ENCODE measurements around the gene RAB8B. TPM values are rescaled to one million over a fixed set of nuclear protein-coding genes. Genes with fewer than 3 reads are reported as not detected.

The RAB8B gene
- total and polyA plus RNA-seq, 9 of the 15 experiments (the other 6 are each of a cell fraction or from before 2014, with no cell fraction given) = 7.8 to 32.1 (median 24.2) TPM

DNA sequence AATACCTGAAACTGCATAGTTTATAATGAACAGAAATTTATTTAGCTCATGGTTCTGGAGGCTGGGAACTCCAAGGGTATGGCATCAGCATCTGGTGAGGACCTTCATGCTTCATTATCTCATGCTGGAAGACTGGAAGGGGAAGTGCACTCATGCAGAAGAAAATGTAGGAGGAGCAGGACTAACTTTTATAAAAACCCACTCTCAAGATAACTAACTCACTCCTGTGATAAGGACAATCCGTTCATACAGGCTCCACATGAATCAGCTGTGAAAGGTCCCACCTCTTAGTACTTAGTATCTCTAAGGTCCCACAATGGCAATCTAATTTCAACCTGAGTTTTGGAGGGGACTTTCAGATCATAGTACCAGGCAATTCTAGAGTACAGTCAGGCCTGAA is 54.4 kb downstream of the RAB8B start (continued):
- TF ChIP-seq, protein P1, sequence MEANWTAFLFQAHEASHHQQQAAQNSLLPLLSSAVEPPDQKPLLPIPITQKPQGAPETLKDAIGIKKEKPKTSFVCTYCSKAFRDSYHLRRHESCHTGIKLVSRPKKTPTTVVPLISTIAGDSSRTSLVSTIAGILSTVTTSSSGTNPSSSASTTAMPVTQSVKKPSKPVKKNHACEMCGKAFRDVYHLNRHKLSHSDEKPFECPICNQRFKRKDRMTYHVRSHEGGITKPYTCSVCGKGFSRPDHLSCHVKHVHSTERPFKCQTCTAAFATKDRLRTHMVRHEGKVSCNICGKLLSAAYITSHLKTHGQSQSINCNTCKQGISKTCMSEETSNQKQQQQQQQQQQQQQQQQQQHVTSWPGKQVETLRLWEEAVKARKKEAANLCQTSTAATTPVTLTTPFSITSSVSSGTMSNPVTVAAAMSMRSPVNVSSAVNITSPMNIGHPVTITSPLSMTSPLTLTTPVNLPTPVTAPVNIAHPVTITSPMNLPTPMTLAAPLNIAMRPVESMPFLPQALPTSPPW (CRISPR knock-in tag; IDR thresholded peaks at IDR 0.05) = no peak; the same call in 1 of the 2 replicates
- TF ChIP-seq KAT8 (IDR thresholded peaks at IDR 0.05; ENCODE audit: low read depth) (no peak), HDAC8 (tag; IDR thresholded peaks at IDR 0.05) (no peak), ZNF174 (CRISPR knock-in tag; IDR thresholded peaks at IDR 0.05) (no peak), PRPF4 (IDR thresholded peaks at IDR 0.05; ENCODE audit: insufficient read depth, low read depth, low read length, poor library complexity, severe bottlenecking) (no peak), ZSCAN32 (CRISPR knock-in tag; IDR thresholded peaks at IDR 0.05) (no peak), MAFF (IDR thresholded peaks at IDR 0.05; ENCODE audit: low read length) (no peak), SMAD4 (CRISPR knock-in tag; conservative IDR thresholded peaks at IDR 0.05) (no peak), BMI1 (IDR thresholded peaks at IDR 0.05; ENCODE audit: low read length) (no peak), JUNB (CRISPR knock-in tag; conservative IDR thresholded peaks at IDR 0.05) (no peak), MTF1 (CRISPR knock-in tag; IDR thresholded peaks at IDR 0.05; ENCODE audit: borderline replicate concordance) (no peak)
- TF ChIP-seq, protein P2, sequence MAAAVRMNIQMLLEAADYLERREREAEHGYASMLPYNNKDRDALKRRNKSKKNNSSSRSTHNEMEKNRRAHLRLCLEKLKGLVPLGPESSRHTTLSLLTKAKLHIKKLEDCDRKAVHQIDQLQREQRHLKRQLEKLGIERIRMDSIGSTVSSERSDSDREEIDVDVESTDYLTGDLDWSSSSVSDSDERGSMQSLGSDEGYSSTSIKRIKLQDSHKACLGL (CRISPR knock-in tag; IDR thresholded peaks at IDR 0.05; ENCODE audit: borderline replicate concordance, poor library complexity, severe bottlenecking) = no peak
- TF ChIP-seq, protein P3, sequence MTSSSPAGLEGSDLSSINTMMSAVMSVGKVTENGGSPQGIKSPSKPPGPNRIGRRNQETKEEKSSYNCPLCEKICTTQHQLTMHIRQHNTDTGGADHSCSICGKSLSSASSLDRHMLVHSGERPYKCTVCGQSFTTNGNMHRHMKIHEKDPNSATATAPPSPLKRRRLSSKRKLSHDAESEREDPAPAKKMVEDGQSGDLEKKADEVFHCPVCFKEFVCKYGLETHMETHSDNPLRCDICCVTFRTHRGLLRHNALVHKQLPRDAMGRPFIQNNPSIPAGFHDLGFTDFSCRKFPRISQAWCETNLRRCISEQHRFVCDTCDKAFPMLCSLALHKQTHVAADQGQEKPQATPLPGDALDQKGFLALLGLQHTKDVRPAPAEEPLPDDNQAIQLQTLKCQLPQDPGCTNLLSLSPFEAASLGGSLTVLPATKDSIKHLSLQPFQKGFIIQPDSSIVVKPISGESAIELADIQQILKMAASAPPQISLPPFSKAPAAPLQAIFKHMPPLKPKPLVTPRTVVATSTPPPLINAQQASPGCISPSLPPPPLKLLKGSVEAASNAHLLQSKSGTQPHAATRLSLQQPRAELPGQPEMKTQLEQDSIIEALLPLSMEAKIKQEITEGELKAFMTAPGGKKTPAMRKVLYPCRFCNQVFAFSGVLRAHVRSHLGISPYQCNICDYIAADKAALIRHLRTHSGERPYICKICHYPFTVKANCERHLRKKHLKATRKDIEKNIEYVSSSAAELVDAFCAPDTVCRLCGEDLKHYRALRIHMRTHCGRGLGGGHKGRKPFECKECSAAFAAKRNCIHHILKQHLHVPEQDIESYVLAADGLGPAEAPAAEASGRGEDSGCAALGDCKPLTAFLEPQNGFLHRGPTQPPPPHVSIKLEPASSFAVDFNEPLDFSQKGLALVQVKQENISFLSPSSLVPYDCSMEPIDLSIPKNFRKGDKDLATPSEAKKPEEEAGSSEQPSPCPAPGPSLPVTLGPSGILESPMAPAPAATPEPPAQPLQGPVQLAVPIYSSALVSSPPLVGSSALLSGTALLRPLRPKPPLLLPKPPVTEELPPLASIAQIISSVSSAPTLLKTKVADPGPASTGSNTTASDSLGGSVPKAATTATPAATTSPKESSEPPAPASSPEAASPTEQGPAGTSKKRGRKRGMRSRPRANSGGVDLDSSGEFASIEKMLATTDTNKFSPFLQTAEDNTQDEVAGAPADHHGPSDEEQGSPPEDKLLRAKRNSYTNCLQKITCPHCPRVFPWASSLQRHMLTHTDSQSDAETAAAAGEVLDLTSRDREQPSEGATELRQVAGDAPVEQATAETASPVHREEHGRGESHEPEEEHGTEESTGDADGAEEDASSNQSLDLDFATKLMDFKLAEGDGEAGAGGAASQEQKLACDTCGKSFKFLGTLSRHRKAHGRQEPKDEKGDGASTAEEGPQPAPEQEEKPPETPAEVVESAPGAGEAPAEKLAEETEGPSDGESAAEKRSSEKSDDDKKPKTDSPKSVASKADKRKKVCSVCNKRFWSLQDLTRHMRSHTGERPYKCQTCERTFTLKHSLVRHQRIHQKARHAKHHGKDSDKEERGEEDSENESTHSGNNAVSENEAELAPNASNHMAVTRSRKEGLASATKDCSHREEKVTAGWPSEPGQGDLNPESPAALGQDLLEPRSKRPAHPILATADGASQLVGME (CRISPR knock-in tag; IDR thresholded peaks at IDR 0.05) = no peak
- TF ChIP-seq, protein P4, sequence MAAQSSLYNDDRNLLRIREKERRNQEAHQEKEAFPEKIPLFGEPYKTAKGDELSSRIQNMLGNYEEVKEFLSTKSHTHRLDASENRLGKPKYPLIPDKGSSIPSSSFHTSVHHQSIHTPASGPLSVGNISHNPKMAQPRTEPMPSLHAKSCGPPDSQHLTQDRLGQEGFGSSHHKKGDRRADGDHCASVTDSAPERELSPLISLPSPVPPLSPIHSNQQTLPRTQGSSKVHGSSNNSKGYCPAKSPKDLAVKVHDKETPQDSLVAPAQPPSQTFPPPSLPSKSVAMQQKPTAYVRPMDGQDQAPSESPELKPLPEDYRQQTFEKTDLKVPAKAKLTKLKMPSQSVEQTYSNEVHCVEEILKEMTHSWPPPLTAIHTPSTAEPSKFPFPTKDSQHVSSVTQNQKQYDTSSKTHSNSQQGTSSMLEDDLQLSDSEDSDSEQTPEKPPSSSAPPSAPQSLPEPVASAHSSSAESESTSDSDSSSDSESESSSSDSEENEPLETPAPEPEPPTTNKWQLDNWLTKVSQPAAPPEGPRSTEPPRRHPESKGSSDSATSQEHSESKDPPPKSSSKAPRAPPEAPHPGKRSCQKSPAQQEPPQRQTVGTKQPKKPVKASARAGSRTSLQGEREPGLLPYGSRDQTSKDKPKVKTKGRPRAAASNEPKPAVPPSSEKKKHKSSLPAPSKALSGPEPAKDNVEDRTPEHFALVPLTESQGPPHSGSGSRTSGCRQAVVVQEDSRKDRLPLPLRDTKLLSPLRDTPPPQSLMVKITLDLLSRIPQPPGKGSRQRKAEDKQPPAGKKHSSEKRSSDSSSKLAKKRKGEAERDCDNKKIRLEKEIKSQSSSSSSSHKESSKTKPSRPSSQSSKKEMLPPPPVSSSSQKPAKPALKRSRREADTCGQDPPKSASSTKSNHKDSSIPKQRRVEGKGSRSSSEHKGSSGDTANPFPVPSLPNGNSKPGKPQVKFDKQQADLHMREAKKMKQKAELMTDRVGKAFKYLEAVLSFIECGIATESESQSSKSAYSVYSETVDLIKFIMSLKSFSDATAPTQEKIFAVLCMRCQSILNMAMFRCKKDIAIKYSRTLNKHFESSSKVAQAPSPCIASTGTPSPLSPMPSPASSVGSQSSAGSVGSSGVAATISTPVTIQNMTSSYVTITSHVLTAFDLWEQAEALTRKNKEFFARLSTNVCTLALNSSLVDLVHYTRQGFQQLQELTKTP (IDR thresholded peaks at IDR 0.05; ENCODE audit: low read depth in 1 of 2, partially characterized antibody in 2 of 2) = no peak
- TF ChIP-seq, protein P5, sequence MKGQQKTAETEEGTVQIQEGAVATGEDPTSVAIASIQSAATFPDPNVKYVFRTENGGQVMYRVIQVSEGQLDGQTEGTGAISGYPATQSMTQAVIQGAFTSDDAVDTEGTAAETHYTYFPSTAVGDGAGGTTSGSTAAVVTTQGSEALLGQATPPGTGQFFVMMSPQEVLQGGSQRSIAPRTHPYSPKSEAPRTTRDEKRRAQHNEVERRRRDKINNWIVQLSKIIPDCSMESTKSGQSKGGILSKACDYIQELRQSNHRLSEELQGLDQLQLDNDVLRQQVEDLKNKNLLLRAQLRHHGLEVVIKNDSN (CRISPR knock-in tag; IDR thresholded peaks at IDR 0.05) = no peak
